Type B pancreatic cell (in vitro differentiated cells): Measurements from ENCODE around the gene PTPRU. TPM values are rescaled to one million over a fixed set of nuclear protein-coding genes. Genes with fewer than 3 reads are reported as not detected.
A peak's percentile ranks its signal among the peaks of the same experiment; 100 is the strongest.

Experiments
- DNase-seq: peaks from one replicate; pipeline ENCODE4 v3.0.0; 2021; ENCODE audit warnings: mixed read lengths; ENCODE audit not compliant: unreplicated experiment; ENCODE audit errors: extremely low spot score
- H3K27ac Mint-ChIP-seq: 2 replicates; pipeline ENCODE4 v1.8.0; 2021; ENCODE audit warnings: mild to moderate bottlenecking, mixed read lengths
- H3K27me3 Mint-ChIP-seq: 2 replicates; pipeline ENCODE4 v1.8.0; 2021; ENCODE audit warnings: mixed read lengths
- H3K36me3 Mint-ChIP-seq: 2 replicates; pipeline ENCODE4 v1.8.0; 2021; ENCODE audit warnings: mixed read lengths
- H3K4me1 Mint-ChIP-seq: one replicate; pipeline ENCODE4 v1.8.0; 2021; ENCODE audit warnings: mixed read lengths; ENCODE audit not compliant: unreplicated experiment
- H3K4me3 Mint-ChIP-seq: 2 replicates; pipeline ENCODE4 v1.8.0; 2021; ENCODE audit warnings: mild to moderate bottlenecking, mixed read lengths
- H3K9me3 Mint-ChIP-seq: 2 replicates; pipeline ENCODE4 v1.8.0; 2021; ENCODE audit warnings: mixed read lengths
- CTCF ChIP-seq: fragments of 200-600 bp; sonication (generic); conservative IDR thresholded peaks from 2 replicates; pipeline ENCODE4 v1.5.0; 2021; ENCODE audit warnings: antibody characterized with exemption, mild to moderate bottlenecking
- total RNA-seq: library from RNA; stranded (reverse); gene quantifications from 2 replicates; pipeline ENCODE4 v1.2.1, GENCODE V29; 2021; ENCODE audit warnings: low replicate concordance

PTPRU gene
- total RNA-seq, 1 donor from 2014 or later = 66.6 TPM

- Mint-ChIP-seq H3K27ac (peak overlapping the region; percentile 86), H3K36me3 (no peaks in the 10 kb centered on the region), H3K4me3 (peak overlapping the region; percentile 29)
These were observed 4.7 kb downstream of the PTPRU start for GRCh38 chr1:29240986-29241385.

GRCh38 chr1:29243023-29243870 lies 6.9 kb downstream of the PTPRU start:
- TF ChIP-seq CTCF = no peak
- Mint-ChIP-seq H3K4me1 (peaks cover 39% of the 10 kb centered on the region), H3K36me3 (no peaks in the 10 kb centered on the region), H3K9me3 (no peaks in the 10 kb centered on the region), H3K27ac (no peak overlapping the region), H3K27me3 (peaks cover 9% of the 10 kb centered on the region), H3K4me3 (no peak overlapping the region)
- DNase-seq = no peak

More at GRCh38 chr1:29240986-29241385, 4.7 kb downstream of the PTPRU start:
- peaks cover 20% of the 10 kb centered on the region for H3K27me3 Mint-ChIP-seq
- H3K9me3 Mint-ChIP-seq = no peaks in the 10 kb centered on the region
- no peak for TF ChIP-seq CTCF
- H3K4me1 Mint-ChIP-seq = peaks cover 30% of the 10 kb centered on the region
- no peak for DNase-seq

- Mint-ChIP-seq H3K36me3 (no peaks in the 10 kb centered on the region), H3K4me1 (peaks cover 40% of the 10 kb centered on the region), H3K27ac (no peak overlapping the region), H3K4me3 (no peak overlapping the region), H3K27me3 (peaks cover 5% of the 10 kb centered on the region), H3K9me3 (no peaks in the 10 kb centered on the region)
- TF ChIP-seq CTCF = no peak
- no peak for DNase-seq
These were observed 7.5 kb downstream of the PTPRU start for GRCh38 chr1:29243871-29244200.

GRCh38 chr1:29245261-29245660 lies 8.9 kb downstream of the PTPRU start:
- peaks cover 40% of the 10 kb centered on the region for H3K4me1 Mint-ChIP-seq
- no peak overlapping the region for H3K4me3 Mint-ChIP-seq
- no peaks in the 10 kb centered on the region for H3K27me3 Mint-ChIP-seq
- DNase-seq = no peak
- H3K36me3 Mint-ChIP-seq = no peaks in the 10 kb centered on the region
- TF ChIP-seq CTCF = no peak
- H3K27ac Mint-ChIP-seq = no peak overlapping the region
- H3K9me3 Mint-ChIP-seq = no peaks in the 10 kb centered on the region

GRCh38 chr1:29245876-29246275 lies 9.6 kb downstream of the PTPRU start:
- TF ChIP-seq CTCF = peak; percentile 50
- Mint-ChIP-seq H3K4me3 (no peak overlapping the region), H3K36me3 (no peaks in the 10 kb centered on the region), H3K27ac (no peak overlapping the region), H3K27me3 (no peaks in the 10 kb centered on the region), H3K4me1 (peaks cover 37% of the 10 kb centered on the region), H3K9me3 (no peaks in the 10 kb centered on the region)
- no peak for DNase-seq
